Left ventricle myocardium superior (tissue), 1 donor: ENCODE measurements around the gene UBE3A. TPM values are rescaled to one million over a fixed set of nuclear protein-coding genes. Genes with fewer than 3 reads are reported as not detected.
"Not testable (repeated sequence)": the region's sequence is repeated elsewhere in the genome, so short reads cannot be mapped to it uniquely, and the experiment has no call there.

Experiments used
- ATAC-seq: fragments of 200-7000 bp; cut with Tn5 transposase; one replicate; pipeline ENCODE4 v1.9.1; 2020; ENCODE audit warnings: mild to moderate bottlenecking, moderate library complexity
- DNase-seq: peaks from one replicate; pipeline ENCODE4 v3.0.0-alpha.2; 2020
- intact Hi-C: fragments of 100-400 bp; cut with micrococcal nuclease; formaldehyde crosslinking; loops from one replicate; pipeline ENCODE4 v1.11.0; 2022
- long read RNA-seq: library from polyadenylated mRNA; unstranded; transcript quantifications from one replicate; pipeline ENCODE4 v2.0.0, GENCODE V29; 2021
- total RNA-seq: library from RNA; stranded (reverse); fragmentation: NEBNext Ultra II Directional; extraction: Animal tissue kit (Norgen Biotek cat#: 25700); gene quantifications from one replicate; pipeline ENCODE4 v1.2.1, GENCODE V29; 2021
- donor health status: DM: no; HTN: yes; CAD: no; lungs with severe emphysema.

Gene UBE3A
- 103 TPM for total RNA-seq
- long read RNA-seq, full-length matches to known transcripts = 167 of 224 reads
- long read RNA-seq, partial matches to known transcripts = 15 of 224 reads
- long read RNA-seq, other reads (novel, unspliced or antisense) = 42 of 224 reads

- intact Hi-C loops = loop anchor here (5.0 kb wide), 1 partner anchor 101 kb away; no protein-coding TSS in a partner anchor
- DNase-seq = peak; percentile 96
Observed at GRCh38 chr15:25438601-25439368, at the start of gene UBE3A. TSS of gene UBE3A (minus strand) at chr15:25439024. CDS start at chr15:25409107, 29,917 bp downstream.

GRCh38 chr15:25487226-25487884, 48.5 kb upstream of the UBE3A start:
- DNase-seq (no peak), ATAC-seq (no peak)
- intact Hi-C loops = no loop called here

More at GRCh38 chr15:25438601-25439368, at the start of gene UBE3A:
- peak; percentile 99 for ATAC-seq

GRCh38 chr15:25486051-25486450, 47.2 kb upstream of the UBE3A start:
- ATAC-seq (no peak), DNase-seq (no peak)
- intact Hi-C loops = no loop called here

- intact Hi-C loops = no loop called here
Observed at GRCh38 chr15:25481208-25481859, 42.5 kb upstream of the UBE3A start.

GRCh38 chr15:25478313-25478712, 39.5 kb upstream of the UBE3A start:
- DNase-seq = no peak
- no peak for ATAC-seq

More at GRCh38 chr15:25481208-25481859, 42.5 kb upstream of the UBE3A start:
- DNase-seq = no peak
- peak; percentile 25 for ATAC-seq

GRCh38 chr15:25477816-25478215, 39.0 kb upstream of the UBE3A start:
- intact Hi-C loops = no loop called here
- ATAC-seq (no peak), DNase-seq (no peak)

More at GRCh38 chr15:25478313-25478712, 39.5 kb upstream of the UBE3A start:
- intact Hi-C loops = no loop called here

- ATAC-seq = no peak
- intact Hi-C loops = no loop called here
- no peak for DNase-seq
Observed at GRCh38 chr15:25474251-25474650, 35.4 kb upstream of the UBE3A start.

- DNase-seq (no peak), ATAC-seq (peak; percentile 43)
- intact Hi-C loops = no loop called here
Observed at GRCh38 chr15:25470230-25470629, 31.4 kb upstream of the UBE3A start.

- intact Hi-C loops = no loop called here
- DNase-seq = no peak
- peak; percentile 89 for ATAC-seq
Observed at GRCh38 chr15:25469377-25469776, 30.6 kb upstream of the UBE3A start.

- DNase-seq (no peak), ATAC-seq (no peak)
- intact Hi-C loops = no loop called here
Observed at GRCh38 chr15:25468611-25469010, 29.8 kb upstream of the UBE3A start.

GRCh38 chr15:25465835-25466234, 27.0 kb upstream of the UBE3A start:
- DNase-seq (peak; percentile 63), ATAC-seq (peak; percentile 62)
- intact Hi-C loops = no loop called here

GRCh38 chr15:25464784-25465183, 26.0 kb upstream of the UBE3A start:
- intact Hi-C loops = no loop called here

GRCh38 chr15:25464383-25464782, 25.6 kb upstream of the UBE3A start:
- no peak for ATAC-seq
- intact Hi-C loops = no loop called here
- DNase-seq = no peak

More at GRCh38 chr15:25464784-25465183, 26.0 kb upstream of the UBE3A start:
- DNase-seq (no peak), ATAC-seq (no peak)

GRCh38 chr15:25456196-25456595, 17.4 kb upstream of the UBE3A start:
- no peak for ATAC-seq
- no peak for DNase-seq
- intact Hi-C loops = no loop called here

- no peak for DNase-seq
- no peak for ATAC-seq
- intact Hi-C loops = no loop called here
Observed at GRCh38 chr15:25455226-25455625, 16.4 kb upstream of the UBE3A start.

- DNase-seq = no peak
- no peak for ATAC-seq
- intact Hi-C loops = no loop called here
Observed at GRCh38 chr15:25454771-25455170, 15.9 kb upstream of the UBE3A start.

GRCh38 chr15:25453246-25453645, 14.4 kb upstream of the UBE3A start:
- intact Hi-C loops, ATAC-seq, DNase-seq: not testable (repeated sequence)

- intact Hi-C loops = no loop called here
- ATAC-seq = no peak
- no peak for DNase-seq
Observed at GRCh38 chr15:25451501-25451900, 12.7 kb upstream of the UBE3A start.

- intact Hi-C loops = no loop called here
- DNase-seq (no peak), ATAC-seq (no peak)
Observed at GRCh38 chr15:25450163-25450562, 11.3 kb upstream of the UBE3A start.

- ATAC-seq = no peak
- intact Hi-C loops = no loop called here
Observed at GRCh38 chr15:25446076-25446475, 7.3 kb upstream of the UBE3A start.

More at GRCh38 chr15:25446076-25446475, 7.3 kb upstream of the UBE3A start:
- no peak for DNase-seq
